Measurements from ENCODE around the gene SESN2. TPM values are rescaled to one million over a fixed set of nuclear protein-coding genes. Genes with fewer than 3 reads are reported as not detected.

The SESN2 gene
- total and polyA plus RNA-seq, 10 of the 15 experiments (the other 5 are each of a cell fraction or from before 2014, with no cell fraction given) = 1.5 to 40.9 (median 17.8) TPM

GRCh38 chr1:28291711-28292110, 32.4 kb downstream of the SESN2 start (continued):
- no peak for TF ChIP-seq SUPT20H (IDR thresholded peaks at IDR 0.05; ENCODE audit: borderline replicate concordance, control insufficient read depth, low read depth, low read length)
- TF ChIP-seq ZSCAN29 (IDR thresholded peaks at IDR 0.05) = no peak

GRCh38 chr1:28295936-28296335, 36.6 kb downstream of the SESN2 start:
- RAD21 ChIA-PET (ENCODE audit: unreplicated experiment) = no interaction called here
- SMC1A ChIA-PET (ENCODE audit: uncharacterized antibody, unreplicated experiment) = interaction anchor here (0.8 to 1.1 kb wide), 2 partner anchors 10 to 15 kb away, joined by 3 to 6 read pairs; no protein-coding TSS in a partner anchor
- CTCF ChIA-PET = interaction anchor here (0.8 to 1.1 kb wide), 2 partner anchors 47 to 64 kb away, joined by 3 read pairs; no protein-coding TSS in a partner anchor
- no peaks in the 10 kb centered on the region for H3K9me3 ChIP-seq (replicated peaks; ENCODE audit: control insufficient read depth, insufficient read depth, low read length)
- no peak overlapping the region for H3K4me2 ChIP-seq (ENCODE audit: control insufficient read depth, insufficient read depth)
- in situ Hi-C loops (cut with MboI) (no loop called here), intact Hi-C loops (cut with micrococcal nuclease; ENCODE audit: unreplicated experiment) (loop anchor here (5.0 kb wide), 1 partner anchor 49 kb away; no protein-coding TSS in a partner anchor)
- 54% methylated on average over 2 of the region's 2 CpGs for WGBS (ENCODE audit: insufficient coverage, insufficient replicate concordance, low lambda C conversion rate, missing lambda C conversion rate)
- no peaks in the 10 kb centered on the region for H3K79me2 ChIP-seq (ENCODE audit: control insufficient read depth, insufficient read depth, low read length)
- POLR2A ChIA-PET = interaction anchor here (0.9 kb wide), 1 partner anchor 39 kb away, joined by 3 read pairs; no protein-coding TSS in a partner anchor
- H3K4me1 ChIP-seq (ENCODE audit: control insufficient read depth, insufficient read depth, low read length) = no peaks in the 10 kb centered on the region
- H2AFZ ChIP-seq (ENCODE audit: control insufficient read depth, low read depth, low read length) = no peak overlapping the region
- H3K27ac ChIP-seq (ENCODE audit: control insufficient read depth, insufficient read depth) = no peak overlapping the region
- no peaks in the 10 kb centered on the region for H3K36me3 ChIP-seq (ENCODE audit: control insufficient read depth in 2 of 2, insufficient read depth in 2 of 2, low read length in 1 of 2)
- H3K4me3 ChIP-seq = no peak overlapping the region
- ATAC-seq (no peak), FAIRE-seq (no peak), DNase-seq (ENCODE audit: low read depth, low spot score) (no peak)
- no peak for TF ChIP-seq EED (IDR thresholded peaks at IDR 0.05; ENCODE audit: low read depth)
- no peak for TF ChIP-seq IKZF2 (IDR thresholded peaks at IDR 0.05)
- TF ChIP-seq HSF1 (IDR thresholded peaks at IDR 0.05; ENCODE audit: low read depth, low read length) = no peak
- no peak for TF ChIP-seq E4F1 (IDR thresholded peaks at IDR 0.05; ENCODE audit: borderline replicate concordance, partially characterized antibody)
- no peak for TF ChIP-seq RUNX3 (IDR thresholded peaks at IDR 0.05; ENCODE audit: low read length)
- no peak for TF ChIP-seq STAT1 (conservative IDR thresholded peaks at IDR 0.05)
- TF ChIP-seq E2F4 (IDR thresholded peaks at IDR 0.05; ENCODE audit: low read depth, low read length) = no peak
- TF ChIP-seq CREB1 (IDR thresholded peaks at IDR 0.05; ENCODE audit: low read depth) = no peak
- TF ChIP-seq USF2 (IDR thresholded peaks at IDR 0.05; ENCODE audit: borderline replicate concordance, low read depth, low read length) = no peak
- TF ChIP-seq TARDBP (IDR thresholded peaks at IDR 0.05; ENCODE audit: borderline replicate concordance) = no peak
- TF ChIP-seq NKRF (conservative IDR thresholded peaks at IDR 0.05) = no peak
- TF ChIP-seq KLF5 (IDR thresholded peaks at IDR 0.05; ENCODE audit: partially characterized antibody) = no peak
- no TSS peak for BruUV-seq (replicated peaks)
- H4K20me1 ChIP-seq (ENCODE audit: control insufficient read depth, insufficient read depth) = no peaks in the 10 kb centered on the region
- H3K9ac ChIP-seq (ENCODE audit: control insufficient read depth, insufficient read depth, low read length) = no peak overlapping the region
- no peaks in the 10 kb centered on the region for H3K27me3 ChIP-seq (replicated peaks in 1 of 2; ENCODE audit: control insufficient read depth in 2 of 2, insufficient read depth in 2 of 2, low read length in 1 of 2)

Measured in GM12878 (cell line).